Measurements from ENCODE around the gene CHP2. TPM values are rescaled to one million over a fixed set of nuclear protein-coding genes. Genes with fewer than 3 reads are reported as not detected.

Gene CHP2
- total RNA-seq, 1 experiment from 2014 or later: 1.4 TPM

DNA sequence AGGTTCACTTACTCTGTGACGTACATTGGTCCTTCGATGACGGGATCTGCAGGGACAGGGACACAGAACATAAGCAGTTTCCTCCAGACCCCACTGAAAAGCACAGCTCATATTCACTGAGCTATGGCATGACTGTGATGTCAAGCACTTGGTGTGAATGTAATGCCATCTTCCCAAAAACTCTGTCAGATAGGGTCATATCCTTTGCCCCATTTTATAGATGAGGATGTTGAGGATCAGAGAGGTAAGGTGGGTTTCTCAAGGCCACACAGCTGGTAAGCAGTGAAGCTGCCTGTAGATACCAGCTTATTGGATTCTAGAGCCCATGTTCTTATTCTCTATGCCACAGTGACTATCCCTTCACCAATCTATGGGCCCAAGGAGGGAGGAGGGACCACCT lies 44.3 kb upstream of the CHP2 start:
- peaks cover 3% of the 10 kb centered on the region; the same call in 1 of the 2 replicates for H3K27me3 ChIP-seq (ENCODE audit: insufficient read depth, low read length)
- no peak overlapping the region for H4K91ac ChIP-seq (ENCODE audit: insufficient read length, low read depth, low read length)
- Mint-ChIP-seq H3K27ac (no peak overlapping the region), H3K4me1 (peaks cover 2 to 9% of the 10 kb centered on the region in 2 experiments; a peak in 3 of 4 replicates), H3K36me3 (ENCODE audit: insufficient read depth in 1 of 3, low read depth in 3 of 3) (peaks cover 2 to 19% (median 7%) of the 10 kb centered on the region in 3 experiments; a peak in 5 of 7 replicates), H3K27me3 (ENCODE audit: low read depth) (peaks cover 27% of the 10 kb centered on the region), H3K4me3 (no peak overlapping the region), H3K9me3 (peaks cover 10 to 11% of the 10 kb centered on the region in 2 experiments)
- H3K4me2 ChIP-seq (ENCODE audit: insufficient read depth, insufficient read length, low read length): no peak overlapping the region
- no peak overlapping the region for H2AK5ac ChIP-seq (ENCODE audit: insufficient read length, low read length)
- peaks cover 8% of the 10 kb centered on the region for H3K23me2 ChIP-seq (ENCODE audit: insufficient read length, low read depth, low read length, poor library complexity, severe bottlenecking)
- no peak overlapping the region for H4K5ac ChIP-seq (ENCODE audit: insufficient read length, low read depth, low read length)
- H2BK120ac ChIP-seq (ENCODE audit: low read depth, low read length, poor library complexity, severe bottlenecking): no peak overlapping the region
- no peak overlapping the region for H2BK12ac ChIP-seq (ENCODE audit: insufficient read length, low read depth, low read length)
- no peak for DNase-seq
- no peak overlapping the region for H2BK15ac ChIP-seq (ENCODE audit: low read depth, low read length)
- no peak overlapping the region for H3K23ac ChIP-seq (ENCODE audit: insufficient read length, low read depth, low read length)
- no peak overlapping the region for H2AFZ ChIP-seq (ENCODE audit: low read length)
- no peak overlapping the region for H3K56ac ChIP-seq (ENCODE audit: insufficient read length, low read depth, low read length)
- H3K79me2 ChIP-seq (ENCODE audit: insufficient read depth, low read length): no peaks in the 10 kb centered on the region
- no peak overlapping the region for H2BK5ac ChIP-seq (ENCODE audit: insufficient read length, low read length)
- H3K27ac ChIP-seq (ENCODE audit: insufficient read length, low read depth, low read length): no peak overlapping the region
- H3K9me3 ChIP-seq (ENCODE audit: control insufficient read depth, low read depth, low read length): peaks cover 5% of the 10 kb centered on the region
- no peak overlapping the region for H3K18ac ChIP-seq (ENCODE audit: insufficient read length, low read depth, low read length)
- no peak overlapping the region for H3T11ph ChIP-seq (ENCODE audit: low read length)
- H3K14ac ChIP-seq (ENCODE audit: insufficient read depth, low read length): no peak overlapping the region
- no peak overlapping the region for H3K4ac ChIP-seq (ENCODE audit: low read depth, low read length)
- H4K8ac ChIP-seq (replicated peaks; ENCODE audit: insufficient read length, low read depth, low read length): no peak overlapping the region
- TF ChIP-seq, protein P1, sequence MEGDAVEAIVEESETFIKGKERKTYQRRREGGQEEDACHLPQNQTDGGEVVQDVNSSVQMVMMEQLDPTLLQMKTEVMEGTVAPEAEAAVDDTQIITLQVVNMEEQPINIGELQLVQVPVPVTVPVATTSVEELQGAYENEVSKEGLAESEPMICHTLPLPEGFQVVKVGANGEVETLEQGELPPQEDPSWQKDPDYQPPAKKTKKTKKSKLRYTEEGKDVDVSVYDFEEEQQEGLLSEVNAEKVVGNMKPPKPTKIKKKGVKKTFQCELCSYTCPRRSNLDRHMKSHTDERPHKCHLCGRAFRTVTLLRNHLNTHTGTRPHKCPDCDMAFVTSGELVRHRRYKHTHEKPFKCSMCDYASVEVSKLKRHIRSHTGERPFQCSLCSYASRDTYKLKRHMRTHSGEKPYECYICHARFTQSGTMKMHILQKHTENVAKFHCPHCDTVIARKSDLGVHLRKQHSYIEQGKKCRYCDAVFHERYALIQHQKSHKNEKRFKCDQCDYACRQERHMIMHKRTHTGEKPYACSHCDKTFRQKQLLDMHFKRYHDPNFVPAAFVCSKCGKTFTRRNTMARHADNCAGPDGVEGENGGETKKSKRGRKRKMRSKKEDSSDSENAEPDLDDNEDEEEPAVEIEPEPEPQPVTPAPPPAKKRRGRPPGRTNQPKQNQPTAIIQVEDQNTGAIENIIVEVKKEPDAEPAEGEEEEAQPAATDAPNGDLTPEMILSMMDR (conservative IDR thresholded peaks at IDR 0.05): no peak
- no peaks in the 10 kb centered on the region for H3K4me1 ChIP-seq (ENCODE audit: insufficient read depth, low read length)
- no peak overlapping the region for H2BK20ac ChIP-seq (ENCODE audit: low read depth, low read length, poor library complexity, severe bottlenecking)
- H4K20me1 ChIP-seq (ENCODE audit: control insufficient read depth, insufficient read depth, insufficient read length): peaks cover 3% of the 10 kb centered on the region
- no CpG with 5 or more reads among the region's 3 CpGs for WGBS (ENCODE audit: extremely low coverage, insufficient read length, low lambda C conversion rate)
- no peaks in the 10 kb centered on the region for H3K79me1 ChIP-seq (ENCODE audit: insufficient read depth, low read depth, low read length, poor library complexity, severe bottlenecking)
- H3K9ac ChIP-seq (ENCODE audit: extremely low read depth, insufficient read length, low read length): no peak overlapping the region
